NCI-H82 treated with DMSO at 0.1 percent for 48 hours (cell line): ENCODE measurements around the gene NKAIN2.
"Not testable (repeated sequence)": the region's sequence is repeated elsewhere in the genome, so short reads cannot be mapped to it uniquely, and the experiment has no call there.

Source experiments
- DNase-seq: peaks from one replicate; lab custom pipeline; 2025; ENCODE audit not compliant: unreplicated experiment; lab: John Stamatoyannopoulos, UW

Gene NKAIN2

GRCh38 chr6:123956492-123957139 is 153.0 kb downstream of the NKAIN2 start:
- no peak for DNase-seq

- DNase-seq = no peak
These were observed 158.8 kb downstream of the NKAIN2 start for GRCh38 chr6:123962508-123962907.

GRCh38 chr6:123965894-123966293 is 162.2 kb downstream of the NKAIN2 start:
- no peak for DNase-seq

- DNase-seq = no peak
These were observed 163.0 kb downstream of the NKAIN2 start for GRCh38 chr6:123966618-123967017.

- no peak for DNase-seq
These were observed 164.2 kb downstream of the NKAIN2 start for GRCh38 chr6:123967905-123968304.

GRCh38 chr6:123972600-123973294 is 169.1 kb downstream of the NKAIN2 start:
- no peak for DNase-seq

GRCh38 chr6:123980311-123980710 is 176.6 kb downstream of the NKAIN2 start:
- DNase-seq = no peak

- DNase-seq = no peak
These were observed 183.3 kb downstream of the NKAIN2 start for GRCh38 chr6:123986938-123987337.

- DNase-seq = not testable (repeated sequence)
These were observed 186.3 kb downstream of the NKAIN2 start for GRCh38 chr6:123989918-123990317.

- DNase-seq = no peak
These were observed 186.7 kb downstream of the NKAIN2 start for GRCh38 chr6:123990376-123990775.

- no peak for DNase-seq
These were observed 190.5 kb downstream of the NKAIN2 start for GRCh38 chr6:123994168-123994567.

- DNase-seq = no peak
These were observed 191.4 kb downstream of the NKAIN2 start for GRCh38 chr6:123994891-123995635.

- no peak for DNase-seq
These were observed 193.6 kb downstream of the NKAIN2 start for GRCh38 chr6:123997223-123997622.

GRCh38 chr6:124002377-124003081 is 198.9 kb downstream of the NKAIN2 start:
- no peak for DNase-seq

- no peak for DNase-seq
These were observed 203.6 kb downstream of the NKAIN2 start for GRCh38 chr6:124007266-124007665.

- DNase-seq = no peak
These were observed 204.6 kb downstream of the NKAIN2 start for GRCh38 chr6:124008000-124008987.

GRCh38 chr6:124008988-124009765 is 205.5 kb downstream of the NKAIN2 start:
- DNase-seq = no peak

- DNase-seq = no peak
These were observed 206.9 kb downstream of the NKAIN2 start for GRCh38 chr6:124010574-124010973.

GRCh38 chr6:124011180-124011579 is 207.5 kb downstream of the NKAIN2 start:
- no peak for DNase-seq
